Cardiac fibroblast (primary cell): Measurements from ENCODE around the gene KRIT1.

Experiments
- DNase-seq, 2 donors: peaks; one replicate each; pipeline versions ENCODE4 v3.0.0 to v3.0.0-alpha.2; 2010; ENCODE audit warnings: low read depth in 2 of 2
- H3K4me3 ChIP-seq, 2 donors: replicated peaks in 1 of 2; 1 replicate in 1 of 2; 2 replicates in 1 of 2; pipeline ENCODE4 v1.5.1; 2011; ENCODE audit warnings: low read depth in 2 of 2, low read length in 2 of 2, mild to moderate bottlenecking in 2 of 2, moderate library complexity in 1 of 2
- CTCF ChIP-seq: IDR thresholded peaks from one replicate; pipeline ENCODE4 v1.5.1; 2011; ENCODE audit warnings: low read depth, mild to moderate bottlenecking, low read length, inconsistent platforms

Gene KRIT1

GRCh38 chr7:92156990-92157389, 88.7 kb downstream of the KRIT1 start:
- H3K4me3 ChIP-seq = no peak overlapping the region
- TF ChIP-seq CTCF = no peak
- peak in 1 of 2 donors; percentile 9 for DNase-seq

- H3K4me3 ChIP-seq = no peak overlapping the region
- TF ChIP-seq CTCF = no peak
- peak in 1 of 2 donors; percentile 9 for DNase-seq
These were observed 90.5 kb downstream of the KRIT1 start for GRCh38 chr7:92155108-92155739.

GRCh38 chr7:92150450-92151017, 95.2 kb downstream of the KRIT1 start:
- DNase-seq = no peak
- no peak overlapping the region for H3K4me3 ChIP-seq
- no peak for TF ChIP-seq CTCF

GRCh38 chr7:92149736-92150239, 95.9 kb downstream of the KRIT1 start:
- H3K4me3 ChIP-seq = no peak overlapping the region
- DNase-seq = no peak
- TF ChIP-seq CTCF = no peak
